ENCODE results near the gene TSSK6. TPM values are rescaled to one million over a fixed set of nuclear protein-coding genes. Genes with fewer than 3 reads are reported as not detected.

TSSK6 gene
- total RNA-seq, 1 experiment from 2014 or later: 4.7 TPM

GRCh38 chr19:19489804-19490204 lies 25.5 kb downstream of the TSSK6 start (continued):
- TF ChIP-seq MYBL2 (CRISPR knock-in tag; IDR thresholded peaks at IDR 0.05) (no peak), ATF1 (CRISPR knock-in tag; IDR thresholded peaks at IDR 0.05) (no peak), CREB1 (CRISPR knock-in tag; IDR thresholded peaks at IDR 0.05) (no peak), GRHL2 (CRISPR knock-in tag; IDR thresholded peaks at IDR 0.05; ENCODE audit: insufficient replicate concordance, severe bottlenecking) (no peak), ETV6 (CRISPR knock-in tag; IDR thresholded peaks at IDR 0.05) (no peak), OVOL2 (CRISPR knock-in tag; IDR thresholded peaks at IDR 0.05; ENCODE audit: borderline replicate concordance) (no peak)

DNA sequence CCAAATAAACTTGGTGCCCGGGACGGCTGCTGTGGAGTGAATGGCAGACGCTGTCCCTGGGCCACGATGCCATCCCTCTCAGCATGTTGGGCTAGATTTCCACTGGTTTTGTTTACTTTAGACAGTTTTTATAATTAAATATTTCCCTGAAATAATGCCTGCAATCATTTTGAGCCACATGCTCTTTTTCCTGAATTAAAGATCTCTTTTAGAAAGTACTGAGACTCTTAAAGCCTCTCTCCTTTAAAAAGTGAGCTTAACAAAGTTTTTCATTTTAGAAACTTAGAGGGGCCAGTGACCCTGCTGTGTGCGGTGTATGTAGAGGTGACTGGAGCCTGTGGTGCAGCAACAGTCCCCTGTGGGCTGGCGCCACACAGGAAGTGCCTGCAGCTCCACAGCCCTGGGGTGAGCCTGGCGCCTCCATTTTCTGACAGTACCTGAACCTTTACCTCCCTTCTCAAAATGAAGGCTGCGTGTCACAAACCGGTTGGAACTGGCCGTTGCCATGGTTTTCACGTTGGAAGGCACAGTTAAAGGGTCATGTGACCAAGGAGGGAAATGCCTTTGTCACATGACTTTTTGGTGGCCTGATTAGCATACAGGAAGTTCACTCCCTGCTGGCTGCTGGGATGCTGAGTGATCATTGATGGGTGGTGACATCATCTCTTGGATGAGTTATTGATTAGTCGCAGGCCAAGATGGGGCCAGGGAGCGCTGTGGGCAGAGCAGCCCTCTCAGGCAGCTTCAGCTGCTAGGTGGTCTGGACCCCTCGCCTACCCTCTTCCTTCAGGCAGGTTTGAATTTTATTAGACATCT lies 26.3 kb downstream of the TSSK6 start:
- Mint-ChIP-seq H3K27ac (peak overlapping the region; percentile 99), H3K36me3 (peaks cover 18% of the 10 kb centered on the region; the same call in 1 of the 2 replicates), H3K4me1 (peaks cover 52% of the 10 kb centered on the region), H3K27me3 (ENCODE audit: low read depth) (no peaks in the 10 kb centered on the region), H3K4me3 (peak overlapping the region; percentile 9; the same call in 1 of the 2 replicates), H3K9me3 (no peaks in the 10 kb centered on the region)
- CTCF ChIA-PET: interaction anchor here (0.6 to 5.2 kb wide), 10 partner anchors 13 to 259 kb away, joined by 3 to 84 read pairs (median 12); partner anchors contain the start of gene GATAD2A
- POLR2A ChIA-PET: interaction anchor here (1.7 to 2.2 kb wide), 2 partner anchors 14 to 84 kb away, joined by 5 to 8 read pairs; partner anchors contain the start of gene GATAD2A
- no peak for TF ChIP-seq ATF2 (CRISPR knock-in tag; IDR thresholded peaks at IDR 0.05; ENCODE audit: borderline replicate concordance, low read depth)
- no peak for TF ChIP-seq CREB1 (CRISPR knock-in tag; IDR thresholded peaks at IDR 0.05)
- TF ChIP-seq USF1 (CRISPR knock-in tag; IDR thresholded peaks at IDR 0.05): peak; percentile 96
- TF ChIP-seq FOXJ3 (CRISPR knock-in tag; IDR thresholded peaks at IDR 0.05; ENCODE audit: borderline replicate concordance): no peak
- no peak for TF ChIP-seq EMX1 (CRISPR knock-in tag; IDR thresholded peaks at IDR 0.05)
- TF ChIP-seq ZNF138 (CRISPR knock-in tag; conservative IDR thresholded peaks at IDR 0.05): no peak
- no peak for TF ChIP-seq E2F4 (CRISPR knock-in tag; IDR thresholded peaks at IDR 0.05; ENCODE audit: borderline replicate concordance, low read depth)
- TF ChIP-seq, protein P1, sequence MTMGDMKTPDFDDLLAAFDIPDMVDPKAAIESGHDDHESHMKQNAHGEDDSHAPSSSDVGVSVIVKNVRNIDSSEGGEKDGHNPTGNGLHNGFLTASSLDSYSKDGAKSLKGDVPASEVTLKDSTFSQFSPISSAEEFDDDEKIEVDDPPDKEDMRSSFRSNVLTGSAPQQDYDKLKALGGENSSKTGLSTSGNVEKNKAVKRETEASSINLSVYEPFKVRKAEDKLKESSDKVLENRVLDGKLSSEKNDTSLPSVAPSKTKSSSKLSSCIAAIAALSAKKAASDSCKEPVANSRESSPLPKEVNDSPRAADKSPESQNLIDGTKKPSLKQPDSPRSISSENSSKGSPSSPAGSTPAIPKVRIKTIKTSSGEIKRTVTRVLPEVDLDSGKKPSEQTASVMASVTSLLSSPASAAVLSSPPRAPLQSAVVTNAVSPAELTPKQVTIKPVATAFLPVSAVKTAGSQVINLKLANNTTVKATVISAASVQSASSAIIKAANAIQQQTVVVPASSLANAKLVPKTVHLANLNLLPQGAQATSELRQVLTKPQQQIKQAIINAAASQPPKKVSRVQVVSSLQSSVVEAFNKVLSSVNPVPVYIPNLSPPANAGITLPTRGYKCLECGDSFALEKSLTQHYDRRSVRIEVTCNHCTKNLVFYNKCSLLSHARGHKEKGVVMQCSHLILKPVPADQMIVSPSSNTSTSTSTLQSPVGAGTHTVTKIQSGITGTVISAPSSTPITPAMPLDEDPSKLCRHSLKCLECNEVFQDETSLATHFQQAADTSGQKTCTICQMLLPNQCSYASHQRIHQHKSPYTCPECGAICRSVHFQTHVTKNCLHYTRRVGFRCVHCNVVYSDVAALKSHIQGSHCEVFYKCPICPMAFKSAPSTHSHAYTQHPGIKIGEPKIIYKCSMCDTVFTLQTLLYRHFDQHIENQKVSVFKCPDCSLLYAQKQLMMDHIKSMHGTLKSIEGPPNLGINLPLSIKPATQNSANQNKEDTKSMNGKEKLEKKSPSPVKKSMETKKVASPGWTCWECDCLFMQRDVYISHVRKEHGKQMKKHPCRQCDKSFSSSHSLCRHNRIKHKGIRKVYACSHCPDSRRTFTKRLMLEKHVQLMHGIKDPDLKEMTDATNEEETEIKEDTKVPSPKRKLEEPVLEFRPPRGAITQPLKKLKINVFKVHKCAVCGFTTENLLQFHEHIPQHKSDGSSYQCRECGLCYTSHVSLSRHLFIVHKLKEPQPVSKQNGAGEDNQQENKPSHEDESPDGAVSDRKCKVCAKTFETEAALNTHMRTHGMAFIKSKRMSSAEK (CRISPR knock-in tag; IDR thresholded peaks at IDR 0.05; ENCODE audit: borderline replicate concordance): 0 out of 2 replicates have a peak, but pooled peaks have one; percentile 40
- TF ChIP-seq, protein P2, sequence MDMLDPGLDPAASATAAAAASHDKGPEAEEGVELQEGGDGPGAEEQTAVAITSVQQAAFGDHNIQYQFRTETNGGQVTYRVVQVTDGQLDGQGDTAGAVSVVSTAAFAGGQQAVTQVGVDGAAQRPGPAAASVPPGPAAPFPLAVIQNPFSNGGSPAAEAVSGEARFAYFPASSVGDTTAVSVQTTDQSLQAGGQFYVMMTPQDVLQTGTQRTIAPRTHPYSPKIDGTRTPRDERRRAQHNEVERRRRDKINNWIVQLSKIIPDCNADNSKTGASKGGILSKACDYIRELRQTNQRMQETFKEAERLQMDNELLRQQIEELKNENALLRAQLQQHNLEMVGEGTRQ (CRISPR knock-in tag; IDR thresholded peaks at IDR 0.05): peak; percentile 96
- TF ChIP-seq FOXK1 (CRISPR knock-in tag; IDR thresholded peaks at IDR 0.05): no peak
- no peak for TF ChIP-seq SMAD4 (CRISPR knock-in tag; IDR thresholded peaks at IDR 0.05)
- peak; percentile 39; the same call in 1 of the 2 replicates for TF ChIP-seq ZNF423 (CRISPR knock-in tag; IDR thresholded peaks at IDR 0.05)
- TF ChIP-seq CTCF (IDR thresholded peaks at IDR 0.05): no peak
- TF ChIP-seq GTF2I (CRISPR knock-in tag; conservative IDR thresholded peaks at IDR 0.05): no peak
- TF ChIP-seq, protein P3, sequence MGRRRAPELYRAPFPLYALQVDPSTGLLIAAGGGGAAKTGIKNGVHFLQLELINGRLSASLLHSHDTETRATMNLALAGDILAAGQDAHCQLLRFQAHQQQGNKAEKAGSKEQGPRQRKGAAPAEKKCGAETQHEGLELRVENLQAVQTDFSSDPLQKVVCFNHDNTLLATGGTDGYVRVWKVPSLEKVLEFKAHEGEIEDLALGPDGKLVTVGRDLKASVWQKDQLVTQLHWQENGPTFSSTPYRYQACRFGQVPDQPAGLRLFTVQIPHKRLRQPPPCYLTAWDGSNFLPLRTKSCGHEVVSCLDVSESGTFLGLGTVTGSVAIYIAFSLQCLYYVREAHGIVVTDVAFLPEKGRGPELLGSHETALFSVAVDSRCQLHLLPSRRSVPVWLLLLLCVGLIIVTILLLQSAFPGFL (CRISPR knock-in tag; IDR thresholded peaks at IDR 0.05; ENCODE audit: borderline replicate concordance): no peak
- no peak for TF ChIP-seq SOX15 (CRISPR knock-in tag; IDR thresholded peaks at IDR 0.05)
- TF ChIP-seq MLX (CRISPR knock-in tag; IDR thresholded peaks at IDR 0.05): no peak
- peak; percentile 45 for ATAC-seq
- peak; percentile 90 for DNase-seq (ENCODE audit: low spot score)
